Glutamatergic neuron (in vitro differentiated cells): ENCODE results near the gene EZH2. TPM values are rescaled to one million over a fixed set of nuclear protein-coding genes. Genes with fewer than 3 reads are reported as not detected.

Experiments
- DNase-seq: peaks from one replicate; pipeline ENCODE4 v3.0.0; 2022
- H3K27ac Mint-ChIP-seq: one replicate; pipeline ENCODE4 v1.8.0; 2020; ENCODE audit warnings: mild to moderate bottlenecking, mixed read lengths, inconsistent platforms; ENCODE audit not compliant: unreplicated experiment
- H3K27me3 Mint-ChIP-seq: one replicate; pipeline ENCODE4 v1.8.0; 2020; ENCODE audit warnings: mild to moderate bottlenecking, moderate library complexity, mixed read lengths, inconsistent platforms; ENCODE audit not compliant: unreplicated experiment
- H3K36me3 Mint-ChIP-seq: one replicate; pipeline ENCODE4 v1.8.0; 2020; ENCODE audit warnings: mild to moderate bottlenecking, mixed read lengths, inconsistent platforms; ENCODE audit not compliant: unreplicated experiment
- H3K4me1 Mint-ChIP-seq: one replicate; pipeline ENCODE4 v1.8.0; 2020; ENCODE audit warnings: mild to moderate bottlenecking, low read depth, mixed read lengths, inconsistent platforms; ENCODE audit not compliant: unreplicated experiment
- H3K4me3 Mint-ChIP-seq: one replicate; pipeline ENCODE4 v1.8.0; 2020; ENCODE audit warnings: mild to moderate bottlenecking, mixed read lengths, inconsistent platforms; ENCODE audit not compliant: unreplicated experiment
- H3K9me3 Mint-ChIP-seq: one replicate; pipeline ENCODE4 v1.8.0; 2020; ENCODE audit warnings: mild to moderate bottlenecking, moderate library complexity, mixed read lengths, inconsistent platforms; ENCODE audit not compliant: unreplicated experiment
- CTCF ChIP-seq: fragments of 200-600 bp; sonication (generic); IDR thresholded peaks from one replicate; pipeline ENCODE4 v1.5.0; 2021; ENCODE audit not compliant: partially characterized antibody, unreplicated experiment
- total RNA-seq: library from RNA; stranded (reverse); fragmentation: NEBNext Ultra II Directional; extraction: Animal tissue kit (Norgen Biotek cat#: 25700); gene quantifications from one replicate; pipeline ENCODE4 v1.2.1, GENCODE V29; 2021; ENCODE audit not compliant: unreplicated experiment

The EZH2 gene
- total RNA-seq, 1 donor from 2014 or later = 314 TPM

GRCh38 chr7:148866362-148866761 is 17.7 kb downstream of the EZH2 start:
- Mint-ChIP-seq H3K9me3 (peaks cover 4% of the 10 kb centered on the region), H3K27me3 (peaks cover 2% of the 10 kb centered on the region), H3K27ac (no peak overlapping the region), H3K36me3 (peaks cover 8% of the 10 kb centered on the region), H3K4me1 (peaks cover 23% of the 10 kb centered on the region), H3K4me3 (no peak overlapping the region)
- TF ChIP-seq CTCF = no peak
- DNase-seq = no peak

GRCh38 chr7:148865283-148865682 is 18.8 kb downstream of the EZH2 start:
- peaks cover 23% of the 10 kb centered on the region for H3K4me1 Mint-ChIP-seq
- TF ChIP-seq CTCF = no peak
- DNase-seq = no peak
- peaks cover 4% of the 10 kb centered on the region for H3K9me3 Mint-ChIP-seq
- no peak overlapping the region for H3K27ac Mint-ChIP-seq
- peaks cover 2% of the 10 kb centered on the region for H3K27me3 Mint-ChIP-seq
- H3K36me3 Mint-ChIP-seq = peaks cover 8% of the 10 kb centered on the region
- H3K4me3 Mint-ChIP-seq = no peak overlapping the region

- no peak for DNase-seq
- Mint-ChIP-seq H3K27me3 (peaks cover 4% of the 10 kb centered on the region), H3K9me3 (peaks cover 4% of the 10 kb centered on the region), H3K36me3 (peaks cover 8% of the 10 kb centered on the region), H3K27ac (peak overlapping the region; percentile 11), H3K4me1 (peaks cover 23% of the 10 kb centered on the region), H3K4me3 (no peak overlapping the region)
- TF ChIP-seq CTCF = no peak
Measured at GRCh38 chr7:148863324-148863723, 20.8 kb downstream of the EZH2 start.

- H3K27me3 Mint-ChIP-seq = peaks cover 4% of the 10 kb centered on the region
- H3K36me3 Mint-ChIP-seq = peaks cover 1% of the 10 kb centered on the region
- H3K27ac Mint-ChIP-seq = no peak overlapping the region
- peaks cover under 1% of the 10 kb centered on the region for H3K9me3 Mint-ChIP-seq
- no peak overlapping the region for H3K4me3 Mint-ChIP-seq
- peaks cover 16% of the 10 kb centered on the region for H3K4me1 Mint-ChIP-seq
- no peak for DNase-seq
- TF ChIP-seq CTCF = no peak
Measured at GRCh38 chr7:148862481-148862880, 21.6 kb downstream of the EZH2 start.

- Mint-ChIP-seq H3K27me3 (peaks cover 4% of the 10 kb centered on the region), H3K4me1 (peaks cover 26% of the 10 kb centered on the region), H3K36me3 (no peaks in the 10 kb centered on the region), H3K4me3 (no peak overlapping the region), H3K27ac (peak overlapping the region; percentile 33), H3K9me3 (no peaks in the 10 kb centered on the region)
- DNase-seq = no peak
- TF ChIP-seq CTCF = no peak
Measured at GRCh38 chr7:148858489-148858888, 25.6 kb downstream of the EZH2 start.
